ENCODE data around the gene VTI1A. TPM values are rescaled to one million over a fixed set of nuclear protein-coding genes. Genes with fewer than 3 reads are reported as not detected.

Gene VTI1A
- polyA plus RNA-seq, 1 of the 3 experiments (the other 2 are of a cell fraction) = 8.3 TPM

GRCh38 chr10:112552593-112553110 lies 105.6 kb downstream of the VTI1A start:
- Histone ChIP-seq H3K27ac (ENCODE audit: low read depth in 2 of 2, low read length in 1 of 2) (no peak overlapping the region), H3K27me3 (ENCODE audit: insufficient read depth) (no peaks in the 10 kb centered on the region), H3K4me3 (ENCODE audit: low read depth in 2 of 2, low read length in 1 of 2) (no peak overlapping the region), H2AFZ (ENCODE audit: low read depth) (no peak overlapping the region), H3K4me1 (ENCODE audit: control insufficient read depth in 1 of 2, insufficient read depth in 2 of 2, low read depth in 1 of 2, low read length in 1 of 2) (no peaks in the 10 kb centered on the region; a peak in 1 of 4 replicates), H4K20me1 (ENCODE audit: insufficient read depth) (no peaks in the 10 kb centered on the region), H3K36me3 (replicated peaks in 1 of 2; ENCODE audit: control insufficient read depth in 1 of 2, insufficient read depth in 2 of 2, low read length in 1 of 2) (peaks cover 0 to 4% of the 10 kb centered on the region in 2 experiments), H3K9ac (no peak overlapping the region), H3K4me2 (no peak overlapping the region), H3K9me3 (no peaks in the 10 kb centered on the region), H3F3A (replicated peaks; ENCODE audit: insufficient read depth) (no peaks in the 10 kb centered on the region), H3K9me2 (no peaks in the 10 kb centered on the region), H3K79me2 (ENCODE audit: insufficient read depth) (no peaks in the 10 kb centered on the region)
- TF ChIP-seq TCF12 (IDR thresholded peaks at IDR 0.05) (no peak), TEAD4 (IDR thresholded peaks at IDR 0.05; ENCODE audit: borderline replicate concordance, insufficient read depth) (no peak), SMC3 (IDR thresholded peaks at IDR 0.05; ENCODE audit: low read depth, low read length) (no peak)
- no peak for DNase-seq
- 90% methylated on average over 4 of the region's 4 CpGs for WGBS (ENCODE audit: low lambda C conversion rate)
- ChIA-PET POLR2A (no interaction called here), CTCF (no interaction called here)

GRCh38 chr10:112553315-112553714 lies 106.3 kb downstream of the VTI1A start:
- no peaks in the 10 kb centered on the region for H3K9me3 ChIP-seq
- POLR2A ChIA-PET = no interaction called here
- H3K4me2 ChIP-seq = no peak overlapping the region
- H3K4me3 ChIP-seq (ENCODE audit: low read depth in 2 of 2, low read length in 1 of 2) = no peak overlapping the region
- no peaks in the 10 kb centered on the region for H3K79me2 ChIP-seq (ENCODE audit: insufficient read depth)
- H3K9me2 ChIP-seq = no peaks in the 10 kb centered on the region
- H3F3A ChIP-seq (replicated peaks; ENCODE audit: insufficient read depth) = no peaks in the 10 kb centered on the region
- no peak overlapping the region for H3K27ac ChIP-seq (ENCODE audit: low read depth in 2 of 2, low read length in 1 of 2)
- H2AFZ ChIP-seq (ENCODE audit: low read depth) = no peak overlapping the region
- no peaks in the 10 kb centered on the region for H4K20me1 ChIP-seq (ENCODE audit: insufficient read depth)
- peaks cover 0 to 3% of the 10 kb centered on the region in 2 experiments; a peak in 2 of 4 replicates for H3K4me1 ChIP-seq (ENCODE audit: control insufficient read depth in 1 of 2, insufficient read depth in 2 of 2, low read depth in 1 of 2, low read length in 1 of 2)
- no peak overlapping the region for H3K9ac ChIP-seq
- WGBS (ENCODE audit: low lambda C conversion rate) = 95% methylated on average over 3 of the region's 3 CpGs
- TF ChIP-seq POLR2AphosphoS5 (IDR thresholded peaks at IDR 0.05; ENCODE audit: low read depth, low read length) = no peak
- no peak for TF ChIP-seq CHD2 (IDR thresholded peaks at IDR 0.05; ENCODE audit: low read length, partially characterized antibody)
- TF ChIP-seq IRF3 (IDR thresholded peaks at IDR 0.05; ENCODE audit: low read depth, low read length) = no peak
- no peak for TF ChIP-seq SMC3 (IDR thresholded peaks at IDR 0.05; ENCODE audit: low read depth, low read length)
- TF ChIP-seq SIN3A (IDR thresholded peaks at IDR 0.05; ENCODE audit: borderline replicate concordance, low read depth, low read length) = no peak
- no peak for TF ChIP-seq FOSL2 (IDR thresholded peaks at IDR 0.05; ENCODE audit: borderline replicate concordance, low read depth)
- peaks cover 0 to 4% of the 10 kb centered on the region in 2 experiments for H3K36me3 ChIP-seq (replicated peaks in 1 of 2; ENCODE audit: control insufficient read depth in 1 of 2, insufficient read depth in 2 of 2, low read length in 1 of 2)
- DNase-seq = no peak
- H3K27me3 ChIP-seq (ENCODE audit: insufficient read depth) = no peaks in the 10 kb centered on the region
- CTCF ChIA-PET = no interaction called here

GRCh38 chr10:112554263-112554662 lies 107.2 kb downstream of the VTI1A start:
- Histone ChIP-seq H3K27me3 (ENCODE audit: insufficient read depth) (no peaks in the 10 kb centered on the region), H3K4me3 (ENCODE audit: low read depth in 2 of 2, low read length in 1 of 2) (no peak overlapping the region), H4K20me1 (ENCODE audit: insufficient read depth) (no peaks in the 10 kb centered on the region), H3K9me3 (no peaks in the 10 kb centered on the region), H3K4me1 (ENCODE audit: control insufficient read depth in 1 of 2, insufficient read depth in 2 of 2, low read depth in 1 of 2, low read length in 1 of 2) (peaks cover 0 to 7% of the 10 kb centered on the region in 2 experiments; a peak in 2 of 4 replicates), H3K36me3 (replicated peaks in 1 of 2; ENCODE audit: control insufficient read depth in 1 of 2, insufficient read depth in 2 of 2, low read length in 1 of 2) (peaks cover 0 to 4% of the 10 kb centered on the region in 2 experiments), H3K27ac (ENCODE audit: low read depth in 2 of 2, low read length in 1 of 2) (no peak overlapping the region), H3K9me2 (no peaks in the 10 kb centered on the region), H3F3A (replicated peaks; ENCODE audit: insufficient read depth) (no peaks in the 10 kb centered on the region), H3K79me2 (ENCODE audit: insufficient read depth) (no peaks in the 10 kb centered on the region), H3K9ac (no peak overlapping the region), H3K4me2 (no peak overlapping the region), H2AFZ (ENCODE audit: low read depth) (no peak overlapping the region)
- ChIA-PET POLR2A (no interaction called here), CTCF (no interaction called here)
- TF ChIP-seq CHD2 (IDR thresholded peaks at IDR 0.05; ENCODE audit: low read length, partially characterized antibody) = no peak
- no peak for DNase-seq
